Suprapubic skin (tissue), 4 donors: ENCODE measurements around the gene SAMD11.

ENCODE experiments used
- CTCF ChIP-seq, 2 donors: fragments of 200-600 bp in 1 of 2; fragments of 450-650 bp in 1 of 2; sonication (generic) in 1 of 2; IDR thresholded peaks; one replicate each; pipeline ENCODE4 v1.5.1; 2016 to 2019; ENCODE audit warnings: antibody characterized with exemption in 2 of 2, mild to moderate bottlenecking in 1 of 2, moderate library complexity in 1 of 2
- POLR2A ChIP-seq, 2 donors: fragments of 450-650 bp; IDR thresholded peaks; one replicate each; pipeline ENCODE4 v1.6.1; 2017; ENCODE audit warnings: antibody characterized with exemption in 2 of 2, mild to moderate bottlenecking in 2 of 2, moderate library complexity in 2 of 2
- POLR2AphosphoS5 ChIP-seq, 3 donors: sonication (generic); formaldehyde crosslinking; IDR thresholded peaks; one replicate each; pipeline ENCODE4 v1.6.1; 2017; ENCODE audit warnings: antibody characterized with exemption in 3 of 3

- no peak for TF ChIP-seq POLR2AphosphoS5 (IDR thresholded peaks at IDR 0.05)
- TF ChIP-seq CTCF (IDR thresholded peaks at IDR 0.05) = no peak
- TF ChIP-seq POLR2A (IDR thresholded peaks at IDR 0.05) = no peak
These were observed 7.0 kb downstream of the SAMD11 start for GRCh38 chr1:930633-931138.
